ENCODE measurements around the gene ERICH6. TPM values are rescaled to one million over a fixed set of nuclear protein-coding genes. Genes with fewer than 3 reads are reported as not detected.

The ERICH6 gene
- total RNA-seq, 2 donors from 2014 or later = not detected

- Histone ChIP-seq H3K27me3 (replicated peaks; ENCODE audit: insufficient read depth) (no peaks in the 10 kb centered on the region), H3K9me3 (no peaks in the 10 kb centered on the region), H3K36me3 (no peaks in the 10 kb centered on the region), H3K4me3 (no peak overlapping the region), H3K4me1 (ENCODE audit: control insufficient read depth in 1 of 2, low read depth in 2 of 2) (no peaks in the 10 kb centered on the region), H3K27ac (peak overlapping the region in 1 of 2 donors; percentile 18)
- TF ChIP-seq CTCF (IDR thresholded peaks at IDR 0.05) = no peak
- ATAC-seq (ENCODE audit: insufficient number of reproducible peaks, low FRiP score, low read depth) = no peak
- no peak for DNase-seq (ENCODE audit: low spot score)
These were observed 24.2 kb upstream of the ERICH6 start for GRCh38 chr3:150727653-150728502.

- DNase-seq (ENCODE audit: low spot score) = no peak
These were observed 21.8 kb upstream of the ERICH6 start for GRCh38 chr3:150725548-150725947.

GRCh38 chr3:150723946-150724345 lies 20.2 kb upstream of the ERICH6 start:
- H3K36me3 ChIP-seq = no peaks in the 10 kb centered on the region
- H3K4me1 ChIP-seq (ENCODE audit: control insufficient read depth in 1 of 2, low read depth in 2 of 2) = no peaks in the 10 kb centered on the region
- no peak overlapping the region for H3K27ac ChIP-seq
- ATAC-seq (ENCODE audit: insufficient number of reproducible peaks, low FRiP score, low read depth) = no peak
- TF ChIP-seq CTCF (IDR thresholded peaks at IDR 0.05) = no peak
- H3K27me3 ChIP-seq (replicated peaks; ENCODE audit: insufficient read depth) = no peaks in the 10 kb centered on the region
- no peaks in the 10 kb centered on the region for H3K9me3 ChIP-seq
- H3K4me3 ChIP-seq = no peak overlapping the region
- DNase-seq (ENCODE audit: low spot score) = no peak

More at GRCh38 chr3:150725548-150725947, 21.8 kb upstream of the ERICH6 start:
- no peak for ATAC-seq (ENCODE audit: insufficient number of reproducible peaks, low FRiP score, low read depth)
- H3K9me3 ChIP-seq = no peaks in the 10 kb centered on the region
- H3K4me3 ChIP-seq = no peak overlapping the region
- H3K27ac ChIP-seq = no peak overlapping the region
- H3K36me3 ChIP-seq = no peaks in the 10 kb centered on the region
- TF ChIP-seq CTCF (IDR thresholded peaks at IDR 0.05) = no peak
- H3K27me3 ChIP-seq (replicated peaks; ENCODE audit: insufficient read depth) = no peaks in the 10 kb centered on the region
- no peaks in the 10 kb centered on the region for H3K4me1 ChIP-seq (ENCODE audit: control insufficient read depth in 1 of 2, low read depth in 2 of 2)

GRCh38 chr3:150722267-150722666 lies 18.5 kb upstream of the ERICH6 start:
- no peak for ATAC-seq (ENCODE audit: insufficient number of reproducible peaks, low FRiP score, low read depth)
- H3K27me3 ChIP-seq (replicated peaks; ENCODE audit: insufficient read depth) = no peaks in the 10 kb centered on the region
- DNase-seq (ENCODE audit: low spot score) = no peak
- no peak for TF ChIP-seq CTCF (IDR thresholded peaks at IDR 0.05)
- H3K36me3 ChIP-seq = no peaks in the 10 kb centered on the region
- no peaks in the 10 kb centered on the region for H3K9me3 ChIP-seq
- H3K27ac ChIP-seq = no peak overlapping the region
- no peaks in the 10 kb centered on the region for H3K4me1 ChIP-seq (ENCODE audit: control insufficient read depth in 1 of 2, low read depth in 2 of 2)
- no peak overlapping the region for H3K4me3 ChIP-seq

- no peaks in the 10 kb centered on the region for H3K27me3 ChIP-seq (replicated peaks; ENCODE audit: insufficient read depth)
- no peaks in the 10 kb centered on the region for H3K9me3 ChIP-seq
- no peaks in the 10 kb centered on the region for H3K36me3 ChIP-seq
- TF ChIP-seq CTCF (IDR thresholded peaks at IDR 0.05) = peak; percentile 80
- ATAC-seq (ENCODE audit: insufficient number of reproducible peaks, low FRiP score, low read depth) (peak; percentile 75), DNase-seq (ENCODE audit: low spot score) (no peak)
- no peak overlapping the region for H3K27ac ChIP-seq
- no peaks in the 10 kb centered on the region for H3K4me1 ChIP-seq (ENCODE audit: control insufficient read depth in 1 of 2, low read depth in 2 of 2)
- H3K4me3 ChIP-seq = peak overlapping the region; percentile 23
These were observed 17.8 kb upstream of the ERICH6 start for GRCh38 chr3:150721285-150722130.
